Smooth muscle cell of the brain vasculature (primary cell): ENCODE data around the gene YWHAG.
"Not testable (repeated sequence)": the region's sequence is repeated elsewhere in the genome, so short reads cannot be mapped to it uniquely, and the experiment has no call there.

Experiments used
- DNase-seq: peaks from one replicate; pipeline ENCODE4 v3.0.0-alpha.2; 2012; ENCODE audit warnings: low read depth, low spot score

Gene YWHAG

DNA sequence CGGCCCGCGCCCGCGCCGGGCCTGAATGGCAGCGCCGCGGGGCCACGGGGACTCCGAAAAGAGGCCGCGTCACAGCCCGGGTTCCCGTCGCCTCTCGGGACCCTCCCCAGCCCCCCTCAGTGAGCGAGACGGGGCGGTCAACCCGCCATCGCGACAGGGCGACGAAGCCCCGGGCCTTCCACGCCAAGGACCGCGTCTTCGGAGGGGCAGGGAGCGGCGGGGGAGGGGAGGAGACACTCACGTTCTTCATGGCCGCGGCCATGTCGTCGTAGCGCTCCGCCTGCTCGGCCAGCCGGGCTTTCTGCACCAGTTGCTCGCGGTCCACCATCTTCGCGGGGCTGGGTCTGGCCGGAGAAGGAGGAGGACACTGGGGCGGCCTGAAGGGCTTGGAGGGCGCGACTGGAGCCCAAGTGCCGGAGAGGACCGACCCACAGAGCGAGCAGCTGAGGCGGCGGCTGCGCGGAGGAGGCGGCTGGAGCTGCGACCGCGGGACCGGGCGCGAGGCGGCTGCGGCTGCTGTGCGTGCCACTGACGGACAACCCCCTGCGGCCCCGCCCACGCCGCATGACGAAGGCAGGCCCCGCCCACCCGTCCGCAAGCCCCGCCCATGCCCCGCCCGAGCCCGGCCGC, at the start of gene YWHAG:
Gene YWHAG, minus strand, starts transcription at position 511 of the 630 bp plus-strand sequence. Its CDS starts 183 bp downstream, at position 328.
- DNase-seq = no peak

DNA sequence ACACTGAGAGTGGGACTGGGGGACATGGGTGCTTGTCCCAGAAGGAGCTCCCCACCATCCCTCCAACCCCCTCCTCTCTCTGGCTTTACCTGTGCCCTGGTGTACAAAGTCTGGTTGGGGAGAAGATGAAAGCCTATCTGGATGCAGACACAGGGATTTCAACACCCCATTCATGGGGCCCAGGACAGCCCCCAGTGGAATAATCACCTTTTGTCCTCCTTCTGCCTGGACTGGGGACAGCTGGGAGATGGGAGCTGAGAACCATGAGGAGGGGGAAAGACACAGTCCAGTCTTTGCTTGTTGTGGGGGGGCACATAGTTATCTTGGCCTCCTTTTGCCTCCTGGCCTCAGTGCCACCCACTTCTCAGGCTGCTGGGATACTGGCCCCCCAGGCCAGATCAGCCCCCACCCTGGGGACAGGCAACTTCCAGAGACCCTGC, 49.4 kb upstream of the YWHAG start:
- no peak for DNase-seq

DNA sequence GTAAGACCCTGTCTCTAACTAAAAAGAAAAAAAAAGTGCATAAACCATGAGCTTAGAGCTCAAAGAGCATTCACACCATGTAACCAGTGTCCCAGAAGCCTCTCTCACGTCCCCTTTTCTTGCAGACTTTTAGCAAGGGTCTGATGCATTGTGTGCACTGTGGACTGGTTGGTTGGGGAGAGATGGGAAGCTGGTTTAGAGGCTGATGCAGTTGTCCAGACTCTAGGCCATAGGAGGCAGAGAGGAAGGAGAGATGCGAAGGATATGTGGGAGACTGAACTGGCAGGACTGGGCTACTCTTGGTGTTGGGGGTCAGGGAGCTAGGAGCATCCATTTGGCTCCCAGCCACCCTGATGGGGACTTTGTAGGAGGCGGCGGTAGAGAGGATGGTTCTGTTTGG, 48.9 kb upstream of the YWHAG start:
- no peak for DNase-seq

DNA sequence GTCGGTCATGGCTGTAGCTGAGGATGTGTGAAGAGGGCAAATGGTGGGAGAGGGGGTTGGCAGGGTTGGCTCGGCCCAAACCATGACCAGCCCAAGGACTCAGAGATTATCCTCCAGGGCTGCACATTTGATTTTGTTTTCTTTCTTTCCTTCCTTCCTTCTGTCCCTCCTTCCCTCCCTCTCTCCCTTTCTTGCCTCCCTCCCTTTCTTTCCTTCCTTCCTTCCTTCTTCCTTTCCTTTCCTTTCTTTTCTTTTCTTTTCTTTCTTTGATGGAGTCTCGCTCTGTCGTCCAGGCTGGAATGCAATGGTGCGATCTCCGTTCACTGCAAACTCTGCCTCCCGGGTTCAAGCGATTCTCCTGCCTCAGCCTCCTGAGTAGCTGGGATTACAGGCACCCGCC, 46.9 kb upstream of the YWHAG start:
- DNase-seq = no peak

DNA sequence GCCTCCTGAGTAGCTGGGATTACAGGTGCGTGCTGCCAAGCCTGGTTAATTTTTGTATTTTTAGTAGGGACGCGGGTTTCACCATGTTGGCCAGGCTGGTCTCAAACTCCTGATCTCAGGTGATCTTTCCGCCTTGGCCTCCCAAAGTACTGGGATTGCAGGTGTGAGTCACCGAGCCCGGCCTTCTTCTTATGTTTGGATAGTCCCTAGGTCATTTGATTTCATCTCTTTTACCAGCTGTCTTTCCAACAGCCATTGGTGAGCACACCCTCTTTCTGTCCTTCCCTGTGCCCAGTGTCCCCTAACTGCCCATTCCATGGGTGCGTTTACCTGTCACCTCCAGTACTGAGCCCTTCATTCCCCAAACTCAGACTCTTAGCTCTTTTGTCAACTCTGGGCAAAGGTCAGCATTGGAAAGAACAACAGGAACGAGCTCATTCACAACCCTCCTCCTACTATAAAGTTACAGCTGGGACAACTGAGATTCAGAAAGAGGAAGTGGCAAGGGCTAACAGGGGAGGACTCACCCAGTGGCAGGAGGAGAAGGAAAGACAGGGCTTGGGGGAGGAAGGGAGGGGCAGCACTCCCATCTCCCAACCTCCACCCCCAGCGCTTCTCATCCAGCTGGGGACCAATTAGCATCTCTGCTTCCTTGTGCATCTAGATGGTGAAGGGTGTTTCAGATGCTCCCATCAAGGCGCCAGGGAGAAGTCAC, 45.1 kb upstream of the YWHAG start:
- DNase-seq = no peak

DNA sequence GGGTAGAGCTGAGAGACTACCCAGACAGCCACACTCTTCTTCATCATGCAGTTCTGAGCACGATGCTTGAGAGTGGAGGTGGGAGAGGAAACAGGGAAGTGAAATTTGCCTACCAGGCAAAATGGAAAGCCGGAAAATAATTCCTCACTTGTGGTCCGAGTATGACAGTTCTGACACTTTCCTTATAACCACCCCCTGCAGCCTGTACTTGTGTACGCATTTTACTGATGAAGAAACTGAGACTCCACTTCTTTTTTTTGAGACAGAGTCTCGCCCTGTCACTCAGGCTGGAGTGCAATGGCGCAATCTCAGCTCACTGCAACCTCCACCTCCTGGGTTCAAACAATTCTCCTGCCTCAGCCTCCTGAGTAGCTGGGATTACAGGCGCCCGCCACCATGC, 44.3 kb upstream of the YWHAG start:
- not testable (repeated sequence) for DNase-seq

DNA sequence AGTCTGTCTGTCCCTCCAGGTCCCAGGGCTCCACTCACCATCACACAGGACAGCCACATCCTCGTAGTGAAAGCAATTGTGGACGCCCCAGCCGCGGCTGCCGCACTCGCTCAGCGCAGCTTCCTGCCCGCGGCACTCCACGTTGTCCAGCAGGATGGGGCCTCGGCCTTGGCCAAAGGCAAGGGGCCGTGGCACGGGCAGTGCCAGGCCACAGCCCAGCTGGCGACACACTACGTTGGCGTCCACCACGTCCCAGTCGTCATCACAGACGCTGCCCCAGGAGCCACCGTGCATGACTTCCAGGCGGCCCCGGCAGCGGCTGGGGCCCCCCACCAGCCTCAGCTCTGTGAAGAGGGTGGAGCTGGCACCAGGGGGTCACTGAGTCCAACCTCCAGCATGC, 41.5 kb upstream of the YWHAG start:
- no peak for DNase-seq

DNA sequence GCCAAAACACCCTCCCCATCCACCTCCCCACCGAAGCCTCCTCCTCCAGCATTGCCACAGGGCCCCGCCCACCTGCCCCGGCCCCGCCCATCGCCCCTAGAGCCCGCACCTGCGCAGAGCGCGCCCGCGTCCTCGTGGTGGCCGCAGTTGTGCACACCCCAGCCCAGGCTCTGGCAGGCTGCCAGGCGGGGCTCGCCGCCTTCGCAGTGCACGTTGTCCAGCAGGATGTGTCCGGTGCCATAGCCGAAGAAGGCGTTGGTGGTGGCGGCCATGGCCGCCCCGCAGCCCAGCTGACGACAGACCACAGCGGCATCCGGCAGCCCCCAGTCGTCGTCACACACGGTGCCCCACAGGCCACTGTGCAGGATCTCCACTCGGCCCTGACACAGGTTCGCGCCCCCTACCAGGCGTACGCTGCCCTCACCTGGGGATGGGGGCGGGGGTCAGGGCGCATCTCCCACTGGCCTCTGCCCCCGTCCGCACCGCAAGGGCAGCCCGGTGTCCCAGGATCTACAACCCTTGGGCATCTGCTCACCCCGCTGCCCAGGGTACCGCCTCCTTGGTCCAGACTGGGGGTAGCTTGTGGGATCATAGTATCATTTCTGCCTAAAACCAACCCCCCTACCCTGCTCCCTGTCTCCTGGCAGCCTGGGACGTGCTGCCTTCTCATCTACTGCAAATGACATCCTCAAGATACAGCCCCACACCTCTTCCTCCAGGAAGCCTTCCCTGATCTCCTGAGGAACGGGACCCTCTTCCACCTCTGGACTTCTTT, 38.8 kb upstream of the YWHAG start:
- no peak for DNase-seq

DNA sequence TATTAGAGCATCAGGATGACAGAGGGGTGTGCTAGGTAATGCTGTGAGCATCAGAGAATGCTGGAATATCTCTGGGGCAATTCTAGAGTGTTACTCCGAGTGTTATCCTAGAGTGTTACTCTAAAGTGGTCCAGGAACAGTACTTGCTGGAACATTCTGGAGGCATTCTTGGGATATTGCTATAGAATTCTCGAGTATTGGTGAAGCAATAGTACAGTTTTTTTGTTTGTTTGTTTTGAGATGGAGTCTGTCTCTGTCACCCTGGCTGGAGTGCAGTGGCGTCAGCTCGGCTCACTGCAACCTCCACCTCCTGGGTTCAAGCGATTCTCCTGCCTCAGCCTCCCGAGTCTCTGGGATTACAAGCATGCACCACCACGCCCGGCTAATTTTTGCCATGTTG, 38.1 kb upstream of the YWHAG start:
- no peak for DNase-seq

DNA sequence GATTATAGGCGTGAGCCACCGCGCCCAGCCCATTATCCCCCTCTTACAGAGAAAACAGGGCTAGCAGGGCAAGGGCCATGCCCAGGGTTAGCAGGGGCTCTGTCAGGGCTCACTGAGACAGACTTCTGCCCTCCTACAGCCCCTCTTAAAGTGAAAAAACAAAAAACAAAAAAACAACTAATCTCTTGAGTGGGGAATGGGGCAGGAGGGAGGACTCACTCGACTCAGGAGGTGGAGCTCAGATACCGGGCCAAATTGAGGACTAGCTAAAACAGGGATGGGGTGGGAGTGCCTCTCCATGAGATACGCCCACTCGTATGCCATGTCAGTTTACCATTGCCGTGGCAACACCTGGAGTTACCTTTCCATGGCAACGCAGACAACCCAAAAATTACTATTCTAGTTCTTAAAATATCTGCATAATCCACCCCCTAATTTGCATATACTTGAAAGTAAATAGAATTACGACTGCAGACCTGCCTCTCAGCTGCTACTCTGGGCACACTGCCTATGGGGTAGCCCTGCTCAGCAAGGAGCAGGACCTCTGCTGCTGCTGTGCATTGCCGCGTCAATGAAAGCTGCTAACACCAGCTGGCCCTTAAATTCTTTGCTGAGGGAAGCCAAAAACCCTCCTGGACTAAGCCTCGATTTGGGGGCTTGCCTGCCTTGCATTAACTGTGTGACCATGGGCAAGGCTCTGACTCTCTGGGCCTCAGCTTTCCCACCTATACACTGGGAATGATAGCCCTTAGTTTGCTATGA, 37.4 kb upstream of the YWHAG start:
- no peak for DNase-seq

DNA sequence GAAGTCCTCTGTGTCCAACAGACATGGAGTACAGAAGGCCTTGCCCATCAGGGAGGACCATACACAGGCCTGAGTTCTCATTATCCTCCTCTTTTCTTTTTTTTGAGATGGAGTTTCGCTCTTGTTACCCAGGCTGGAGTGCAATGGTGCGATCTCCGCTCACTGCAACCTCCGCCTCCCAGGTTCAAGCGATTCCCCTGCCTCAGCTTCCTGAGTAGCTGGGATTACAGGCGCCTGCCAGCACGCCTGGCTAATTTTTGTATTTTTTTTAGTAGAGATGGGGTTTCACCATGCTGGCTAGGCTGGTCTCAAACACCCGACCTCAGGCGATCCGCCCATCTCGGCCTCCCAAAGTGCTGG, 36.8 kb upstream of the YWHAG start:
- not testable (repeated sequence) for DNase-seq

DNA sequence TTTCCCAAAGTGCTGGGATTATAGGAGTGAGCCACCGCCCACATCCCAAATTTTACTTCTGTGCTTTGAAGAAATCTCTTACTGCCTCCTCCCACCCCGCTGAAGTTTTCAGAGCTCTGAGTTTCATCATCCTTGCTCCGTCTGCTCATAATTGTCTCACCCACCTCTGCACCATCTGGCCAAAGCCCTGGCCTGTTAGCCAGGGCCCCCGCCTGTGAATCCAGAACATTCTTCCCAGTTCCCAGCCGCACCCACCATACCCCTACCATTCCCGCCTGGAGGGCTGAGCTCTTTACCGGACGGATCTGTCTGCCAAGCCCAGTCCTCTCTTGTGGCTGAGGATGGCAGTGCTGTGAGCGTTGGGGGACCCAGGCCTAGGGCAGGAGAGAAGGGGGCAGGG, 36.2 kb upstream of the YWHAG start:
- DNase-seq = no peak

DNA sequence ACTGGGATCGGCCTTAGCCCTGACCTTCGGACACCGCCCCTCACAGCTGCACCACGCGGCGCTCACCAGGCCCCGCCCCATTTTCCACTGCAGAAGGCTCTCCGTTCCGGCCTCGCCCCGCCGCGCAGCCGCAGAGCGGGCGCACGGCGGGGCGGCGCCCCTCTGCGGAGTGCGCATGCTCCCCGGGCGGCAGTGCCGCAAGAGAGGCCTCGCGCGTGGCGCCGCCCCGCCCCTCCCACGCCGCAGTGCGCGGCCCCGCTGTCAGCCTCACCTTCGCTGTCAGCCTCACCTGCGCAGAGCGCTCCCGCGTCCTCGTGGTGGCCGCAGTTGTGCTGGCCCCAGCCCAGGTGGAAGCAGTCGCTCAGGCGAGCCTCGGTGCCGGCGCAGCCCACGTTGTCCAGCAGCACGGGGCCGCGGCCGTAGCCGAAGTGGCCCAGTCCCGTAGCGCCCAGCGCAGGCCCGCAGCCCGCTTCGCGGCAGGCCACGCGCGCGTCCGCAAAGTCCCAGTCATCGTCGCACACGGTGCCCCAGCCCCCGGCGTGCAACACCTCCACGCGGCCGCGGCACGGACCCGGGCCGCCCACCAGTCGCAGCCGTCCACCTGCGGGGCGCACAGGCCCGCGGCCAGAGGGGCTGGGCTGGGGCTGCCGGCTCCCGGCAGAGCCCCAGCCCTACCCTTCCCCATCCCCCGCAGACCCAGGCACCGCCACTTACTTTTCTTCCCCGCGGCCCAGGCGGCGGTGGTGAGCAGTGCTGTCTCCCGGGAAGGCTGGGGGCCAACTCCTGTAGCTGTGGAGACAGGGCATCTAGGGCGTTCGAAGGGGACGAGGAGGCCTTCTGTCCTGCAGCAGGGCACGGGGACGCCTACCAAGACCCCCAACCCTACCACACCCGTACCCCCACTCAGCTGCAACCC, 34.6 kb upstream of the YWHAG start:
- DNase-seq = peak; percentile 51

DNA sequence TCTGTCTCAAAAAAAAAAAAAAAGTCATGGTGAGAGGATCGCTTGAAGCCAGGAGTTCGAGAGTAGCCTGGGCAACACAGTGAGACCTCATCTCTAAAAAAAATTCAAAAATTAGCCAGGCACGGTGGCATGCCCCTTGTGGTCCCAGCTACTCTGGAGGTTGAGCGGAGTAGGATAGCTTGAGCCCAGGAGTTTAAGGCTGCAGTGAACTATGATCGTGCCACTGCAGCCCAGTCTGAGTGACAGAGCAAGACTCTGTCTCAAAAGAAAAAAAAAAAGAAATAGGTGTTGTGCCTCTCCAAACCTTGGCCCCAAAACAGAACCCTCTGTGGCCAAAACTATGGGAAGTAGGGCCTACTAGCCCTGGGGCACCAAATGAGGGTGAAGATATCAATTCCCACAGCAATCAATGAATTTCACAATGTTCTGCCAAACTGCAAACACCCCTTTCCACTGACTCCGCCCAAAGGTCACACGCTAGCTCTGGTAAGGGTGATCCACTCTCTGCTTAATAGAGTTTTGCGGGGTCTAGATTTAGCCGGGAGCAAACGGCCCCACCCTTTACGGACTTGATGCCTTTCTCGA, 33.8 kb upstream of the YWHAG start:
- DNase-seq = no peak

DNA sequence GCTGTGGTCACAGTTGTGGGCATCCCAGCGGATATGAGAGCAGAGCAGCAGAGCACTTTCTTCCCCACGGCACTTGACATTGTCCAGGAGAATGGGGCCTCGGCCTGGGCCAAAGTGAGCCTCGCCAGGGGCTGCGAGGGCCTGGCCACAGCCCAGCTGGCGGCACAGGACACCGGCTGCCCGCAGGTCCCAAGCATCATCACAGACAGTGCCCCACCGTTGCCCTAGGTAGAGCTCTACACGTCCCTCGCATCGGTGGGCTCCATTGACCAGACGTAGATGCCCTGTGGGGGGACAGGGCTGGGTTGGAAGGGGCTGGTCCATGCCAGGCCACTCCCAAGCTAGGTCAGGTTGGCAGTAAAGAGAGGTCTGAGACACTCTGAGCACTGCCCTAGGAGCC, 31.3 kb upstream of the YWHAG start:
- DNase-seq = no peak

DNA sequence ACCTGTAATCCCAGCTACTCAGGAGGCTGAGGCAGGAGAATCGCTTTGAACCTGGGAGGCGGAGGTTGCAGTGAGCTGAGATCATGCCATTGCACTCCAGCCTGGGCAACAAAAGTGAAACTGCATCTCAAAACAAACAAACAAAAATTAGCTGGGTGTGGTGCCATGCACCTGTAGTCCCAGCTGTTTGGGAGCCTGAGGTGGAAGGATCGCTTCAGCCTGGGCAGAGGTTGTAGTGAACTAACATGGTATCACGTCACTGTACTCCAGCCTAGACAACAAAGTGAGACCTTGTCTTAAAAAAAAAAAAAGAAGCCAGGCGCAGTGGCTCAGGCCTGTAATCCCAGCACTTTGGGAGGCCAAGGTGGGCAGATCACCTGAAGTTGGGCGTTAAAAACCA, 29.0 kb upstream of the YWHAG start:
- DNase-seq = not testable (repeated sequence)

DNA sequence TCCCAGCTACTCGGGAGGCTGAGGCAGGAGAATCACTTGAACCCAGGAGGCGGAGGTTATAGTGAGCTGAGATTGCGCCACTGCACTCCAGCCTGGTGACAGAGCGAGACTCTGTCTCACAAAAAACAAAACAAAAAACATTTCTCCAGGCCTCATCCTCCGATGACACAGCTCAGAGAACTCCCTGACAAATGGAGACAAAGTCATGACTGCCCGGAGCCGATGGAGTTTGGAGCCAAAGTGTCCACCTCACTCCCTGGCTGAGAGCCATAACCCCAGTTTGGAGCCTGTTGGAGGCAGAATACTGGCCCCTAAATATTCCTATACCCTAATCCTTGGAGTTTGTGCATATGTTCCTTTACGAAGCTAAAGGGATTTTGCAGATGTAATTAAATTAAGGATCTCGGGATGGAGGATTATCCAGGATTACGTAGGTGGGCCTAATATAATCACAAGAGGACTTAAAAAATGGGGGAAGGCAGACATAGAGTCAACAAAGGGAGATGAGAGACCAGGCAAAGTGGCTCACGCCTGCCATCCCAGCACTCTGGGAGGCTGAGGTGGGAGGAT, 28.0 kb upstream of the YWHAG start:
- no peak for DNase-seq

DNA sequence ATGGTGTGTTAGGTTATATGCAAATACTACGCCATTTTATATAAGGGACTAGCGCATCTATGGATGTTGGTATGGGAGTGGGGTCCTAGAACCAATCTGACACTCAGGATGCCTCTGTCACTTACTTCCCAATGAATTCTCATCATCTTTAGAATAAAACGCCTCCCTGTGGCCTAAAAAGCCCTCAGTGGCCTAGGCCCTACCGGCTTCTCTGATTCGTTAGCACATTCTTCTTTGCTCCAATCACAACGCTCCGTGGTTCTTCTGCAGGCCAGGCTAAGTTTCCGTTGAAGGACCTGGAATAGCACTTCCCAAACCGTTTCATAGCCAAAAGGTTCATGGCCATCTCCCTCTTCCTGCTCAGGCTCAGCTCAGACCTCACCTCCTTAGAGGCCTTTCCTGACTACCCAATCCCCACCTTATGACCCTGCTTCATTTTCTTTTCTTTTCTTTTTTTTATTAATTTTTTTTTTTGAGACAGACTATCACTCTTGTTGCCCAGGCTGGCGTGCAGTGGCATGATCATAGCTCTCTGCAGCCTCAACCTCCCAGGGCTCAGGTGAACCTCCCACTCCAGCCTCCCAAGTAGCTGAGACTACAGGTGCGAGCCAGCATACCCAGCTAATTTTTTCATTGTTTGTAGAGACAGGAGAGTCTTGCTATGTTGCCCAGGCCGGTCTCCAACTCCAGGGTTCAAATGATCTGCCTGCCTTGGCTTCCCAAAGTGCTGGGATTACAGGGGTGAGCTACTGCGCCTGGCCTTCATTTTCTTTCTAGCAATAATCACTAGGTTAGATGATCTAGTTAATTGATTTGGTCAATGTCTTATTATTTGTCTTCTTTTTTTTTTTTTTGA, 24.5 kb upstream of the YWHAG start:
- DNase-seq = no peak

DNA sequence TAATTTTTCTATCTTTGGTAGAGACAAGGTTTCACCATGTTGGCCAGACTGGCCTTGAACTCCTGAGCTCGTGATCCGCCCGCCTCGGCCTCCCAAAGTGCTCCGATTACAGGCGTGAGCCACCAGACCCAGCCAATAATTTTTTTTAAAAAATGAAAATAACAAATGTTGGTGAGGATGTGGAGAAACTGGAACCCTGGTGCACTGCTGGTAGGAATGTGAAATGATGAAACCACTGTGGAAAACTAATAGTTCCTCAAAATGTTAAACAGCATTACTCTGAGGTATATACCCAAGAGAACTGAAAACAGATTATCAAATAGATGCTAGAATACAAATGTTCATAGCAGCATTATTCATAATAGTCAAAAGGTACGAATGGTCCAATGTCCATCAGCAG, 23.0 kb upstream of the YWHAG start:
- no peak for DNase-seq
